Uterus (tissue), 4 donors: Measurements from ENCODE around the gene ADRB1. TPM values are rescaled to one million over a fixed set of nuclear protein-coding genes. Genes with fewer than 3 reads are reported as not detected.
A peak's percentile ranks its signal among the peaks of the same experiment; 100 is the strongest.

ENCODE experiments used
- DNase-seq, 2 donors: peaks; one replicate each; pipeline ENCODE4 v3.0.0-alpha.2; 2019 to 2020
- H3K27ac ChIP-seq, 2 donors: fragments of 200-600 bp; sonication (generic); 1 replicate in 1 of 2; 2 replicates in 1 of 2; pipeline ENCODE4 v1.5.1; 2016 to 2018
- H3K27me3 ChIP-seq, 2 donors: fragments of 200-600 bp; sonication (generic); one replicate each; pipeline ENCODE4 v1.5.1; 2018 to 2019; ENCODE audit warnings: control low read depth in 1 of 2
- H3K36me3 ChIP-seq, 2 donors: fragments of 200-600 bp; sonication (generic); one replicate each; pipeline ENCODE4 v1.5.1; 2019; ENCODE audit warnings: control low read depth in 1 of 2
- H3K4me1 ChIP-seq, 2 donors: fragments of 200-600 bp; sonication (generic); one replicate each; pipeline ENCODE4 v1.5.1; 2018 to 2019; ENCODE audit warnings: control low read depth in 1 of 2
- H3K4me3 ChIP-seq, 2 donors: fragments of 200-600 bp; sonication (generic); 1 replicate in 1 of 2; 2 replicates in 1 of 2; pipeline ENCODE4 v1.5.1; 2018 to 2019; ENCODE audit warnings: mild to moderate bottlenecking in 1 of 2
- H3K9me3 ChIP-seq, 2 donors: fragments of 200-600 bp; sonication (generic); one replicate each; pipeline ENCODE4 v1.5.1; 2019; ENCODE audit warnings: control low read depth in 1 of 2
- CTCF ChIP-seq, 4 experiments: fragments of 200-600 bp in 2 of 4; fragments of 450-650 bp in 2 of 4; sonication (generic) in 2 of 4; IDR thresholded peaks; one replicate each; pipeline ENCODE4 v1.5.1; 2016 to 2019; ENCODE audit warnings: antibody characterized with exemption in 4 of 4, mild to moderate bottlenecking in 2 of 4, moderate library complexity in 1 of 4
- POLR2A ChIP-seq, 2 donors: fragments of 450-650 bp; IDR thresholded peaks; one replicate each; pipeline ENCODE4 v1.6.1; 2016; ENCODE audit warnings: antibody characterized with exemption in 2 of 2, mild to moderate bottlenecking in 1 of 2, moderate library complexity in 1 of 2
- intact Hi-C: fragments of 100-400 bp; cut with DNase I; formaldehyde crosslinking; loops from one replicate; pipeline ENCODE4 v1.15.1; 2023; ENCODE audit warnings: low total_unique reads
- total RNA-seq, 4 donors: library from RNA; depleted of rRNA in 3 of 4; stranded (reverse); fragments of >200 nt in 3 of 4; gene quantifications; one replicate each; pipeline versions ENCODE4 v1.1.0 to v1.2.4, GENCODE V29; 2014 to 2023
- donor health status: DM: yes; HTN: yes; CAD: no.

The ADRB1 gene
- total RNA-seq, 4 donors from 2014 or later, result 0.18 TPM; not detected in 3

DNA sequence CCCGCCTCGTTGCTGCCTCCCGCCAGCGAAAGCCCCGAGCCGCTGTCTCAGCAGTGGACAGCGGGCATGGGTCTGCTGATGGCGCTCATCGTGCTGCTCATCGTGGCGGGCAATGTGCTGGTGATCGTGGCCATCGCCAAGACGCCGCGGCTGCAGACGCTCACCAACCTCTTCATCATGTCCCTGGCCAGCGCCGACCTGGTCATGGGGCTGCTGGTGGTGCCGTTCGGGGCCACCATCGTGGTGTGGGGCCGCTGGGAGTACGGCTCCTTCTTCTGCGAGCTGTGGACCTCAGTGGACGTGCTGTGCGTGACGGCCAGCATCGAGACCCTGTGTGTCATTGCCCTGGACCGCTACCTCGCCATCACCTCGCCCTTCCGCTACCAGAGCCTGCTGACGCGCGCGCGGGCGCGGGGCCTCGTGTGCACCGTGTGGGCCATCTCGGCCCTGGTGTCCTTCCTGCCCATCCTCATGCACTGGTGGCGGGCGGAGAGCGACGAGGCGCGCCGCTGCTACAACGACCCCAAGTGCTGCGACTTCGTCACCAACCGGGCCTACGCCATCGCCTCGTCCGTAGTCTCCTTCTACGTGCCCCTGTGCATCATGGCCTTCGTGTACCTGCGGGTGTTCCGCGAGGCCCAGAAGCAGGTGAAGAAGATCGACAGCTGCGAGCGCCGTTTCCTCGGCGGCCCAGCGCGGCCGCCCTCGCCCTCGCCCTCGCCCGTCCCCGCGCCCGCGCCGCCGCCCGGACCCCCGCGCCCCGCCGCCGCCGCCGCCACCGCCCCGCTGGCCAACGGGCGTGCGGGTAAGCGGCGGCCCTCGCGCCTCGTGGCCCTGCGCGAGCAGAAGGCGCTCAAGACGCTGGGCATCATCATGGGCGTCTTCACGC, 825 bp downstream of the ADRB1 start:
- H3K27ac ChIP-seq, result no peak overlapping the region
- H3K4me1 ChIP-seq, result no peaks in the 10 kb centered on the region
- H3K4me3 ChIP-seq, result no peak overlapping the region
- peaks cover 4 to 8% of the 10 kb centered on the region in 2 donors for H3K27me3 ChIP-seq
- TF ChIP-seq POLR2A (IDR thresholded peaks at IDR 0.05), result no peak
- TF ChIP-seq CTCF (IDR thresholded peaks at IDR 0.05), result no peak
- DNase-seq, result no peak
- intact Hi-C loops, result no loop called here
- H3K9me3 ChIP-seq, result no peaks in the 10 kb centered on the region
- no peaks in the 10 kb centered on the region for H3K36me3 ChIP-seq

GRCh38 chr10:114045136-114046086, 1.7 kb downstream of the ADRB1 start:
- peak overlapping the region in 1 of 2 donors; percentile 11 for H3K4me3 ChIP-seq
- H3K9me3 ChIP-seq, result no peaks in the 10 kb centered on the region
- no peak for DNase-seq
- H3K4me1 ChIP-seq, result no peaks in the 10 kb centered on the region
- H3K27me3 ChIP-seq, result peaks cover 4% of the 10 kb centered on the region in 2 donors
- TF ChIP-seq CTCF (IDR thresholded peaks at IDR 0.05), result no peak
- TF ChIP-seq POLR2A (IDR thresholded peaks at IDR 0.05), result no peak
- intact Hi-C loops, result no loop called here
- H3K36me3 ChIP-seq, result no peaks in the 10 kb centered on the region
- H3K27ac ChIP-seq, result no peak overlapping the region

DNA sequence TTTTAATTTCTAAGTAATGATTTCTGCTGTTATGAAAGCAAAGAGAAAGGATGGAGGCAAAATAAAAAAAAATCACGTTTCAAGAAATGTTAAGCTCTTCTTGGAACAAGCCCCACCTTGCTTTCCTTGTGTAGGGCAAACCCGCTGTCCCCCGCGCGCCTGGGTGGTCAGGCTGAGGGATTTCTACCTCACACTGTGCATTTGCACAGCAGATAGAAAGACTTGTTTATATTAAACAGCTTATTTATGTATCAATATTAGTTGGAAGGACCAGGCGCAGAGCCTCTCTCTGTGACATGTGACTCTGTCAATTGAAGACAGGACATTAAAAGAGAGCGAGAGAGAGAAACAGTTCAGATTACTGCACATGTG, 2.4 kb downstream of the ADRB1 start:
- Histone ChIP-seq H3K27ac (no peak overlapping the region), H3K4me3 (no peak overlapping the region), H3K9me3 (no peaks in the 10 kb centered on the region), H3K27me3 (peaks cover 4% of the 10 kb centered on the region in 2 donors), H3K36me3 (no peaks in the 10 kb centered on the region), H3K4me1 (no peaks in the 10 kb centered on the region)
- no peak for DNase-seq
- intact Hi-C loops, result no loop called here
- TF ChIP-seq POLR2A (IDR thresholded peaks at IDR 0.05) (no peak), CTCF (IDR thresholded peaks at IDR 0.05) (no peak)

DNA sequence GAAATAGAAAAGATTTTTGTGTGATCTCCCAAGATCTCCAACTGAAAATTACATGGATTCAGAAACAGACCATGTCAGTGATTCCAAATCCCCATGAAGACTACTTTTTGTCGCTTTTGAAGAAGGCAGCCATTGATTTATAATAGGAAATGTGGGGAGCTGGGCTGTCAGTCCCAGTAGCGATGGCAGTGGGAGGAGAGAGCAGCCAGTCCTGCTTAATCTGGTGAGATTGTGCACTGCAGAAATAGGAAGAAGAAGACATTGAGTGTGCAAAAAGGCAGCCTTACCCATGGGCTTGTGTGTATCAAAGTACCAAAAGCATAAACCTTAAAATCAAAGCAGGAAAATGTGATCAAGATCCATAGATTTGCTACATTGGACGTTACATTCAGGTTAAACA, 4.8 kb downstream of the ADRB1 start:
- intact Hi-C loops, result no loop called here
- H3K36me3 ChIP-seq, result no peaks in the 10 kb centered on the region
- peaks cover 4% of the 10 kb centered on the region in 2 donors for H3K27me3 ChIP-seq

More for the DNA sequence above, 4.8 kb downstream of the ADRB1 start:
- Histone ChIP-seq H3K9me3 (no peaks in the 10 kb centered on the region), H3K27ac (no peak overlapping the region), H3K4me3 (no peak overlapping the region), H3K4me1 (no peaks in the 10 kb centered on the region)
- DNase-seq, result no peak
- TF ChIP-seq CTCF (IDR thresholded peaks at IDR 0.05) (no peak), POLR2A (IDR thresholded peaks at IDR 0.05) (no peak)
